C1 segment of cervical spinal cord (tissue), 14 donors: ENCODE data around the gene HDLBP.
A peak's percentile ranks its signal among the peaks of the same experiment; 100 is the strongest.

ENCODE experiments used
- DNase-seq, 14 donors: peaks; one replicate each; lab custom pipeline; 2025; lab: John Stamatoyannopoulos, UW

HDLBP gene

DNA sequence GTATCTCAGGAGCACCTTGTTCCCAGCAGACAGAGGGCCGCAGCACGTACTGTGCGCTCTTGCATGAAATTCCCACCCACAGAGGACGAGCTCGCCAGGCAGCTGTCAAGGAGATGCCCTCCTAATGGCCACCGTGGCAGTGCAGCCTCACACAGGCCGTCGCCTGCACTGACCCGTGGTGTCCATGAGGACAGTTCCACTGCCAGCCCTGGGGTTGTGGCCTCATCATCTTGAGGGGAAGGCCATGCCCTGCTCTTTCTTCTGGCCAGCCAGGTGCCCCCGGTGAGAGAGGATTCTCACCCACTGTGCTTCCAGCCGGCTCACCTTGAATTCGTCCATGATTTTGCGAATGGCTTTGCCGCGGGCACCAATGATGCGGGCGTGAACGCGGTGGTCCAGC is 85.0 kb downstream of the HDLBP start:
- DNase-seq, result peak in 1 of 14 donors; percentile 74

DNA sequence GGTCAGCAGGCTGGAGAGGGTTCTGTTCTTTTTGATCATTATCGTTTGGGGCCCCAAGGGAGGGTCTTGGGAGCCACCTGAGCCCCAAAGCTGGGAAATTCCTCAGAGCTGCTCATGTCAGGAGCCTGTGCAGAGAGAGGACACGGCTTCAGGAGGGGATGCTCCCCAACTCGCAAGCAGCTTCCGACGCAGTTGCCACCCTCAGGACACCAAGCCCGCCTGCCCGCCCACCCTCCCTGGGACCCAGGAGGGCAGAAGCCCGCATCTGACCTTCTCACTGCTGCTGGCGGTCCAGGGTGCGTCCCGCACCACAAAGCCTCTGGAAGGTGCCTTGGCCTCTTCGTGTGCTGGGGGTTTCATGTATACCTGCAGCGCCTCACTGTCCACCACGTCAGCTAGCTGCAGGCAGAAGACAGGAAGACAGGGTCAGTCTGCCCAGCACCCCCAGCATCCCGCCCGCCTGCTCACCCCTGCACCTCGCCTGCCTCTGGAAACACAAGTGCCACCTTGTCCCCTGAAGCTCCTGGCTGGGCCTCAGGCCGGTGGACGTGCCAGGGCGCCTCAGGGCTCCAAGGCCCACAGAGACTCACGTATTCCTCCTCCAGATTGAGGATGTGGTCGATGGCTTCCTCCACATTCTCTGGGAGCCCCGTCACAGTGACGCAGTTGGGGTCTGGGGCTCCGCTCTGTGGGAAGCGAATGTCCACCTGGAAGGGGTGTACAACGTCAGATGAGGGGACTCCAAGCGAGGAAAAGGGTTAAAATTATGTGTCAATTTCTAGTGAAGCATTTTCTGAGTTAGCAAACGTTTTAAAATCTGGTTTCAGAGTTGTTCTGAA is 85.7 kb downstream of the HDLBP start:
- no peak for DNase-seq

DNA sequence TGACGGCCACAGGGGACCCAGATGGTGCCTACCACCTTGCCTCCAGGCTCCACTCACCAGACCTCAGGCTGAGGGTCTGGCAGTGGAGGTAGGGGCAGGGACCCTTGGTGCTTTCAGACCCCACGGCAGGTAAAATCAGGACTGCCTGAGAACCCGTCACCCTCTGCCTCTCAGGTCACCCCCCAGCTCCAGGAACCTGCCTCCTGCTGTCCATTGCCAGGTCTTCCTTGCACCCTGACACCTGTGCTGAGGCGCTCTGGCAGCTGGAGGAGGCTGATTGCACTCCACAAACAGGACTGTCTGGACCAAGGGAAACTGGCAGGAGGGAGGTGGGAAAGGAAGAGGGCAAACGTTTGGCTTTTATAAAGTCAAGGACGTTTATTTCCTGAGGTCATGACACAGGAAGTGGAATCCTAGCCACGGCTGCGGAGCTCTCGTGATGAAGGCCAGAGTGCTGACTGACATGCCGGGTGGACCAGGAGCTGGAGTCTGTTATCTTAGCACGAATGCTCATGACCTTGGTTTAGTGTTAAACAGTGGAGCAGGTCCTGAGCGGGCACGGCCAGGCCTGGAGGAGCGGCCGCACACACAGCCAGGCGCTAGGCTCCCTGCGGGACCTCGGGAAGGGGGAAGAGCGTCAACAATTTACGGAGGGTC is 86.5 kb downstream of the HDLBP start:
- DNase-seq, result no peak

DNA sequence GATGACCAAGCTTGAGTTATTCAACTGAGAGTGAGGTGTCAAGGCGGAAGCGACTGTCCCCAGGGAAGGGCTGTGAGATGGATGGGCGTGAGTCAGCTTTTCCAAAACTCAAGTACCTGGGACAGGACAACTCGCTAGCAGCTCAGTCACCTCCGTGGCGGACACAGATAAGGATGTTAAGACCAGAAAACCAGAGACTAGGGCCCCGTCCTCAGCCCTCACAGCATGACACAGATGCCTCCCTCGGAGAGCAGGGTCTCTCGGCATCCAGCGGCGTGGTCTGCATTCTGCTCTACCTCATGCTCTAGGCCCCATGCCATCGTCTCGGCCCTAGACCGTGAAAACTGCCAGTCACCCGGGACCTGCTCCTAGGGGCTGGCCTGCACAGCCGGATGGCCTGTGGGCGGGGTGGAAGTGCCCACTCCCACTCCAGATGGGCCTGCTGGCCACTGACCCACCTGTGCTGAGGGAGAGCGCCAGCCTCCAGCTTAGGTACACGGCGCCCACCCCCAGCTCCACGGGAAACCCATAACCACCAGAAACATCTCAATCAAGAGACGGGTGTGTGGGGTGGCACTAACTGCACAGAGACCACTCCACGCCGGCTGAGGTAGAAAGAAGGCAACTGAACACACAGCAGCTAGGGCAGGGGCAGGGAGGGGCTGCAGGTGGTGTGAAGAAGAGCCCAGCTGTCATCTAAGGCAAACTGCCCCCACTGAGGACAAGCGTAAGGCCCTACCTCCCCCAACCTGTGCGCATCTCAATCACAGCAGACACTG is 87.2 kb downstream of the HDLBP start:
- DNase-seq, result no peak

DNA sequence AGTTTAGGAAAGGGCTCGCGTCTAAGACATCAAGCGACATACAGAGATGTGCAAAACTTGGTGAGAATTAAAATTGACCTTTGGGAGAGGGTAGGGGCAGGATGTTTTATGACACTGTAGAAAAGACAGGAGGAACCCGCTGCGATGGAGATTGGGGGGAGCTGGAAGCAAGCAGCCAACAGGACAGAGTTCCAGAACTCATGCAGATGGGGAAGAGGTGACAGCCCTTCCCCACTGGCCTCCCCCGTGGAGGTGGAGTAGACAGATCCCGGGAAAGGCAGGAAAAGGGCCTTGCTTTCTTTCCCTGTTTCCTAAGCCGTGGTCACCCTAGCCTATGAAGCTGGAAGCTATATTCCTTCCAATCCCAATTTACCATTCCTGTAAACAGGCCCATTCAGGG is 87.9 kb downstream of the HDLBP start:
- no peak for DNase-seq

DNA sequence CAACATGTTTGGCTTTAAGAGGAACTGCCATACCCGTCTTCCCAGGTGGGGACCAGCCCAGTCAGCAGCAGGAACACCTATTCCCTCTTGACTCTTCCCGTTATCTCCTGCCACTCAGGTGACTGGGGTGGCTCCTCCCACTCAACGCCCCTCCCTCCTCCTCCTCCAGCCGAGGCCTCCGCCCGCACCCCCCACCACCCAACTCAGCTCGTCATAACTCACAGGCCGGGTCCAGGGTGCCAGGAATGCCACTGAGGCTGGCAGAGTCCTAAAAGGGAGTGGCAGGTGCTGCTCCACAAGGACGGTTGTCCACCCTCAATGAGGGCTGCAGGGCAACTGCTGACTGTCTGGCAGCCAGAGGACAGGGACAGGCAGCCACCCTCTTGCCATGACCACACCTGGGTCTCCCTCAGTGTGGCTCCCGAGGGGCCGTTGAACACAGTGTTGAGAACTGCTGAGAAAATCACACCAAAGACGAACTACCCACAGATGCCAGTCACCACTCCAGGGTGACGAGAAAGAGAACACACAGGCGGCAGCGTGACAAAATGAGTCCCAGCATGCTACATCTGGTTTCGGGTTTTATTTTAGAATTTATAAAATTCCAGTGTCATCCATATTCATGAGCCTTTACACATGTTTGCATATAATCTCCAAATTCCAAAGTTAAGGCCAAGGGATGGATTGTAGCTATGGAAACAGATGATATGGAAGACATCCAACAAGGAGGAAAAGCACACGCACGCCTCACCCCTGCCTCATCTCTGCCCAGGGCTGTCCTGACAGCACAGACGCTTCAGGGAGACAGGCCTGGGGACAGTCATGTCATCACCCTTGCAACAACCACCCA is 88.5 kb downstream of the HDLBP start:
- DNase-seq, result no peak

DNA sequence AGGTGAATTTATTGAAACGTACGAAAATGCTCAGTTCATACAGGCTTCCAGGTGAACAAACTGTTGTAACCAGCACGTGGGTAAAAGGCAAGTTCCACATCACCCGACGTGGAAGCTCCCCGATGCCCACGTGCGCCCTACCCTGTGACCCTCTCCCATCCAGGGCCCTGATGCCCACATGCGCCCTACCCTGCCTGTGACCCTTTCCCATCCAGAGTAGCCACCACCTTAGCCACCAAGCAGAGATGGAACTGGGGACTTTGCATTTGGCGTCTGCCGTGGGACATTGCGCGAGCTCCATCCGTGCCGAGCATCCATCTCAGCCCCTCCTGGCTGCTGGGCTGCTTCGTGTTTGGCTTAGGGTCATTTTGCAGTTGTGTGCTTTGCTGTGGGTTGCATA is 89.5 kb downstream of the HDLBP start:
- DNase-seq, result no peak

DNA sequence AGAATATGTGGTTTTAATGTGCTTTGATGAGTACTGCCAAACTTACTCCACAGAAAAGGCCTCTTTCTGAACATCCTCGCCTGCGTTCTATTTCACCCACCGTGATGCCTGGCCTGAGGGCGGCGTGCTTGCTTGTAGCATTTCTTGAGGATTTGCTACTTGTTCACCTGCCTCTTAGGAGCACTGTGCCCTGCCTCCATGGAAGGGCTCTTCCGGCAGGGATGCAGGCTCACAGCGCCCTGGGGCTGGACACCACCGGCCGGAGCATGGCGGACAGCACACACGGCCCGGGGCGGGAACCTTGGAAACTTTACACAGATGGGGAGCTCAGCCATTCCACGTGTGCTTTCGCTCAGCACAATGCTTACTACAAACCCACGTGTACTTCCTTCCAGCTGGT is 89.9 kb downstream of the HDLBP start:
- DNase-seq, result no peak

DNA sequence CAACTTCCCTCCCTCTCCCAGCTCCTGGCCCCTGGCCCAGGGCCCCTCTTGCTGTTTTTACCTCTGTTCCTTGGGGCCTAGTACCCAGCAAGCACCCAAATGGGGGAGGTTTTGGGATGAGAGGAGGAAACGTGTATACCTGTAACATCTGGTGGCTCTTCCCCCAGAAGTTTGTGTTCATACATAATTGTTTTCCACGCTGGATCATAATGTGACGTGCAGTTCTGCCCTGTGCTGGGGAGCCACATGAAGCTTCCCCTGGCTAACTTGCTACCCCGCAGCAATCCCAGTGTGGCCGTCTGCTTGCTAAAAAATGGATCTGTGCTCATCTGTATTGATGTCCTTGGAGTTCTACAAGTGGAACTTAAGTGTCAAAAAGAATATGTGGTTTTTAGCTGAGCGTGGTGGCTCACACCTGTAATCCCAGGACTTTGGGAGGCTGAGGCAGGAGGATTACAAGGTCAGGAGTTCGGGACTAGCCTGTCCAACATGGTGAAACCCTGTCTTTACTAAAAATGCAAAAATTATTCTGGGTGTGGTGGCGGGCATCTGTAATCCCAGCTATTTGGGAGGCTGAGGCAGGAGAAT is 90.5 kb downstream of the HDLBP start:
- no peak for DNase-seq

DNA sequence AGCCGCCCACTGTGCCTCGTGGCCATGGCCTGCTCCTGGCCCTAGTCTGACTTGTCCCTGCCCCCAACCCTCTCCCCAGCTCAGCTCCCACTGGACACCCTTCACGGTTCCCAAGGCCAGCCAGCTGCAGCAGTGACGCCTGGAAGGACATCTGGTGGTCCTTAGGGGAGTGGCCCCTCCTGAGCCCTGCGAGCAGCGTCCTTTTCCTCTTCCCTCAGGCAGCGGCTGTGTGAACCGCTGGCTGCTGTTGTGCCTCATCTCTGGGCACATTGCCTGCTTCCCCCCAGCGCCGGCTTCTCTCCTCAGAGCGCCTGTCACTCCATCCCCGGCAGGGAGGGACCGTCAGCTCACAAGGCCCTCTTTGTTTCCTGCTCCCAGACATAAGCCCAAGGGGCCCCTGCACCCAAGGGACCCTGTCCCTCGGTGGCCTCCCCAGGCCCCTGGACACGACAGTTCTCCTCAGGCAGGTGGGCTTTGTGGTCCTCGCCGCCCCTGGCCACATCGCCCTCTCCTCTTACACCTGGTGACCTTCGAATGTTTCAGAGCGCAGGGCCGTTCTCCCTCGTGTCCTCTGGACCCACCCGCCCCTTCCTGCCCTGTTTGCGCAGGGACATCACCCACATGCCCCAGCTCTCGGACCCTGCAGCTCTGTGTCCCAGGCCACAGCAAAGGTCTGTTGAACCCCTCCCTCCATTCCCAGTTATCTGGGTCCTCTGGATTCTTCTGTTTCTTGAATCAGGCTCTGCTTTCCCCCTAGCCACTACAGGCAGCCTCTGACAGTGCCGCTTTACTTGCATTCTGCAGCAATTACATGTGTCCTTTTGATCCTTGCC is 91.2 kb downstream of the HDLBP start:
- DNase-seq, result peak in 13 of 14 donors; percentile 7 to 89 (median 73)

DNA sequence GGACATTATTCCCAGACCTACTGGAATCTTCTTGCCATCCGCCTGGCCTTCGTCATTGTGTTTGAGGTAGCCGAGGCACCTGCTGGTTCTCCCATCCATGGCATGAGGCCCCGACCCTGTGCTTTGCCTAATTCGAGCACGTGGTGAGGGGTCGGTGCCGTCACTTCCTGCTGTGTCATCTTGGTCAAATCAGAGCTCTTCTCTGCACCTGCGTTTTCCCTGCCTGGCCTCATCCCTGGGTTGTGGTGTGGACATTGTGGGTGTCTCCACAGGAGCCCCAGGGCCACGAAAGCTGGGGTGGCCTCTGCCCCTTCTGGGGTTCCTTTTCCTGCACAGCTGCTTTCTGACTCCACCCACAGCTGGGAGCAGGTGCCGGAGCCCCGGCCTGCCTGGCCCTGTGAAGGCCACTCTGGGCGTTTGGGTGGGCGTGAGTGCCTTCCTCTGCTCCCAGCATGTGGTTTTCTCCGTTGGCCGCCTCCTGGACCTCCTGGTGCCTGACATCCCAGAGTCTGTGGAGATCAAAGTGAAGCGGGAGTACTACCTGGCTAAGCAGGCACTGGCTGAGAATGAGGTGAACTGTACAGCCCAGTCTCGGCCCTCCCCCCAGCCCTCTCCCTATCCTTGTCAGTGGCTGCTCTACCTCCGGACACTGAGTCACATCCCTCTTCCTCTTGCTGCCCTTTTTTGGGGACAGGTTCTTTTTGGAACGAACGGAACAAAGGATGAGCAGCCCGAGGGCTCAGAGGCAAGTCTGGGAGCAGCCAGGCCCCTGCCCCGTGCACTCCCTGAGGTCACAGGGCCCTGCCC is 92.1 kb downstream of the HDLBP start:
- DNase-seq, result peak in 2 of 14 donors; percentile 31 to 36

DNA sequence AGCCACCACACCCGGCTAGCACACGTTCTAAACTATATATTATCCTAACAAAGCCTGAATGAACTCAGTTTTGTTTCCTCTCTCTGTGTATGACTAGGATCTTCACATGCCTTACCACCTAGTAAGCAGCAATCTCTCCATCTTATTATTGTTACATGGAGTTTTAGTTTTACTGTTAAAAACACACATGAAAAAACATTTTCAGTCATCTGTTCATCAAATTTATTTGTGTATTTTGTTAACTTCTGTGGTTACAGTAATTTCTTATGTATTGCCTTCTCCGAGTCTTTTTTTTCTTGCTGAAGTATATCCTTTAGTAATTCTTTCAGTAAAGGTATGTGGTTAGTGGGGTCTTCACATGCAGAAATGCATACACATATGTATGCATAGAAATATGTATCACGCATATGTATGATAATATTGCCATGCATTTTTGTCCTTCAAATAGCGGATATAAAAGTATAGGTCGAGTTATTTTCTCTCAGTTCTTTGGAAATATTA is 95.6 kb downstream of the HDLBP start:
- no peak for DNase-seq

DNA sequence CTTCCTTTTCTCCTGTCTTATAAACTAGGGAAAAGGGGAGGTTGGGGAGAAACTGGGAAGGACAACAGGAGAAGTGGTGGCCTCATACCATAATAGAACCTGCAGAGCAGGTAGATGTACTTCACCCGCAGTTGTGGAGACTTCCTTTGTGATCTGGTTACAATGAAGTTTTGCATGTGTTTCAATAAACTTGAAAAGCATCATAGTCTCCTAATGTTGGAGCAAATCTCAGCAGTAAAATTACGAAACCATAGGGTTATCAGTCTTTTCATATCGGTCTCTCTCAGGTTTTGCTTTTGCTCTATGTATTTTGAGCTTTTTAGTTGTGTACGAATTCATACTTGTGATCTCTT is 96.5 kb downstream of the HDLBP start:
- DNase-seq, result no peak

DNA sequence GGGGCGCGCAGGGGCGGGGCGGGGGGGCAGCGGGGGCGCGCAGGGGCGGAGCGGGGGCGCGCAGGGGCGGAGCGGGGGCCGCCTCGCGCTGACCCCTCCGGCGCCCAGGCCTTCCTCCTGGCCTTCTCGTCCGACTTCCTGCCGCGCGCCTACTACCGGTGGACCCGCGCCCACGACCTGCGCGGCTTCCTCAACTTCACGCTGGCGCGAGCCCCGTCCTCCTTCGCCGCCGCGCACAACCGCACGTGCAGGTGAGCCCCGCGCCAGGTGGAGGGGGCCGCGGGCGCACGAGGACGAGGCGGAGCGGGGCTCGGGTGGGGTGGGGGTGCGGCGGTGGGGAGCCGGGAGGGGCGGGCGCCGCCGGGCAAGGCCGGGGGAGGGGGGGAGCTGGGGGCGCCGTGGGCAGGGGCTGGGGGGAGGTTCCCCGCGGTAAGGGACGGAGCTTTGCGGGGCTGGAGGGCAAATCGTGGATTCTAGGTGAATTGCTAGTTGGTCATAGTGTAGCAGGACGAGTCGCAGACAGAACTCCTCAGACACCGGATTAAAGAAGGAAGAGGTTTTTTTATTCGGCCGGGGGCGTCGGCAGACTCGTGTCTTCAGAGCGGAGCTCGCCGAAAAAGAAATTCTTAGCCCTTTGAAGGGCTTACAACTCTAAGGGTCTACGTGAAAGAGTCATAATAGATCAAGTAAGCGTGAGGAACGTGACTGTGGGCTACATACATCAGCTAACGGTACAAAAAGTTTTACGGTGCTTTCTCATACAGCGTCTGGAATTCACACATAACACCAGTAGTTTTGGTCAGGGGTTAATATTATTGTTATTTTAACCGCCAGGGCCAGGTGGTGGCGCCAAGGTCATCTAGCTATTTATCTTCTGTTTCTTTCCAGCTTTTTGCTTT is 97.1 kb downstream of the HDLBP start:
- peak in 7 of 14 donors; percentile 7 to 34 (median 24) for DNase-seq

DNA sequence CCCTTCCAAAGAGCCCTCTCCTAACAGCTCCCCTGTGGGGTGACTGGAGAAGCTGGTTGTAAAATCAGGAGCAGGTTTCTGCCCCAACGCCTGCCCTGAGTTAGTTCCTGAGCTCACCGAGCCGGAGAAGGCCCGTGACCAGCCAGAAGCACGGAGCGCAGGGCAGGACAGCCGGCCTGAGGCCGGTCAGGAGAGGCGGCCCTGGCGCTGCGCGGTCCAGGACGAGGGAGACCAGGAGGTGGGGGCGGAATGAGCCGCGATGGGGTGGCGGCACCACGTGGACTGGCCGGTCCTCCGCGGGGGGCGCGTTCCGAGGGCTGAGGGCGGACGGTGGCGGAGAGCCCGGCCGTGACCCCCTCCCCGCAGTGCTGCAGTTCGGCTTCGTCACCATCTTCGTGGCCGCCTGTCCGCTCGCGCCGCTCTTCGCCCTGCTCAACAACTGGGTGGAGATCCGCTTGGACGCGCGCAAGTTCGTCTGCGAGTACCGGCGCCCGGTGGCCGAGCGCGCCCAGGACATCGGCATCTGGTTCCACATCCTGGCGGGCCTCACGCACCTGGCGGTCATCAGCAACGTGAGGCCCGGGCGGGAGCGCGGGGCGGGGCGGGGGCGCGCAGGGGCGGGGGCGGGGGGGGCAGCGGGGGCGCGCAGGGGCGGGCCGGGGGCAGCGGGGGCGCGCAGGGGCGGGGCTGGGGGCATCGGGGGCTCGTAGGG is 98.0 kb downstream of the HDLBP start:
- DNase-seq, result peak in 13 of 14 donors; percentile 20 to 83 (median 60)

DNA sequence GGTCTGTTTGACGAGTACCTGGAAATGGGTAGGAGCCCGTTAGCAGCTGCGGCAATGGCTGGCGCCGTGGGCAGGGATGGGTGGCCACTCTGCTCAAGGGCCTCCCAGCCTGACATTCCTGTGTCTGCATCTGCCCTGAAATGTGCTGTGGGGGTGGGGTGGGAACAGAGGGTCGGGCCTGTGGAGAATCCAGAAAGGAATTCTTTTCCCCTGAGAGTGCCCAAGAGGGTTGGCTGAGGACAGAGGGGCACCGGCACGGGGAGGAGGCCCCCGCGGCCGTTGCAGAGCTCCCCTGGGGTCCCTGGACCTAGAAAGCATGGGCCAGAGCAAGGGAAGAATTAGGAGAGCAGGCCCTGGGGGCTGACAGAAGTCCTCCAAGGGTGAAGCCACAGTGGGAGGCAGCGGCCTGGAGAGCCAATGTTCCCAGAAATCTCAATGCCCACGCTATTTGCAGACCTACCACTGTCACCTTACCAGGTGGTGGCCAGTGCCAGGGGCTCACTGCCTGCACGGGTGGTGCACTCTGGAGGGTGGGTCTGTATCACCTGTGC is 99.2 kb downstream of the HDLBP start:
- DNase-seq, result peak in 1 of 14 donors; percentile 18

DNA sequence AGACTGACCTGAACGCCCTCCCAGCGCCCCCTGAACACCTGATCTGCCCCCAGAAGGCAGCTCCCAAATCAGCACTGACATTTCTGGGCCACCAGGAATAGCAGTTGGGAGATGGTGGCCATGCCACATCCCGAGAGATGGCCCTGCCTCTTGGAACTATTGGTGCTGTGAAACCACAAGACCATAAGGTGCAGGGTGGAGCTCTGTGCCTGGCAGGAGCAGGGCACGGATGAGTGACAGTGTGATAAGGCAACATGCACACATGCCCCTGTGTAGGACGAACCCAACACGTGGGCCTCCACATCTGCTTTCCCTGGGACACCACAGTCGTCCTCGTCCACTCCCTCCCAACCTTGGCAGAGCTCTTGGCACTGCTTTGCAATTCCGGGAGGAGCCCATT is 100.1 kb downstream of the HDLBP start:
- DNase-seq, result no peak
